HEK293 (cell line): ENCODE data around the gene ATG4B.

Experiments used
- CTCF ChIA-PET: fragments of 350-600 bp; formaldehyde crosslinking; extraction: SDS; loops from one replicate; lab custom pipeline; 2021; ENCODE audit warnings: antibody characterized with exemption; lab: Yijun Ruan, JAX
- POLR2A ChIA-PET: fragments of 300-600 bp; formaldehyde crosslinking; extraction: SDS; loops from one replicate; lab custom pipeline; 2020; ENCODE audit warnings: antibody characterized with exemption, inconsistent platforms; lab: Yijun Ruan, JAX
- H3K27ac ChIP-seq: fragments of 200-500 bp; sonication (Bioruptor generic); 2 replicates; pipeline ENCODE4 v1.5.1; 2014; ENCODE audit warnings: low read depth, low read length, control low read depth, inconsistent platforms; ENCODE audit errors: extremely low read depth
- H3K36me3 ChIP-seq, 2 experiments: fragments of 200-500 bp in 1 of 2; sonication (Bioruptor generic) in 1 of 2; 1 replicate in 1 of 2; 2 replicates in 1 of 2; pipeline ENCODE4 v1.5.1; 2014 to 2017; ENCODE audit warnings: inconsistent platforms in 2 of 2, low read length in 2 of 2; ENCODE audit not compliant: control insufficient read depth in 2 of 2, insufficient read depth in 1 of 2
- H3K4me1 ChIP-seq: fragments of 200-500 bp; sonication (Bioruptor generic); 2 replicates; pipeline ENCODE4 v1.5.1; 2014; ENCODE audit warnings: mild to moderate bottlenecking, low read length, inconsistent platforms; ENCODE audit not compliant: control insufficient read depth, insufficient read depth
- H3K4me3 ChIP-seq: 2 replicates; pipeline ENCODE4 v1.5.1; 2011; ENCODE audit warnings: low read depth, mild to moderate bottlenecking, control low read depth, low read length, moderate library complexity
- H3K9me3 ChIP-seq: fragments of 200-500 bp; sonication (Bioruptor generic); 2 replicates; pipeline ENCODE4 v1.5.1; 2014; ENCODE audit warnings: low read depth, low read length, inconsistent platforms; ENCODE audit not compliant: control insufficient read depth, insufficient read depth
- HOXC10 ChIP-seq: sonication (generic); formaldehyde crosslinking; IDR thresholded peaks from 2 replicates; pipeline ENCODE4 v1.8.1; 2023; ENCODE audit warnings: mild to moderate bottlenecking, missing genetic modification reagents
- YY1 ChIP-seq: fragments of 450-650 bp; formaldehyde crosslinking; IDR thresholded peaks from 2 replicates; pipeline ENCODE4 v1.5.1; 2018; ENCODE audit warnings: missing biosample characterization, missing genetic modification characterization
- ZBTB6 ChIP-seq: fragments of 450-650 bp; formaldehyde crosslinking; IDR thresholded peaks from 2 replicates; pipeline ENCODE4 v1.5.1; 2017; ENCODE audit warnings: missing biosample characterization, missing genetic modification characterization
- ZNF394 ChIP-seq: fragments of 450-650 bp; formaldehyde crosslinking; IDR thresholded peaks from 2 replicates; pipeline ENCODE4 v1.5.1; 2016; ENCODE audit warnings: missing biosample characterization, missing genetic modification characterization, mild to moderate bottlenecking, moderate library complexity, borderline replicate concordance
- ZNF449 ChIP-seq: fragments of 450-650 bp; formaldehyde crosslinking; IDR thresholded peaks from 2 replicates; pipeline ENCODE4 v1.5.1; 2017; ENCODE audit warnings: missing biosample characterization, mild to moderate bottlenecking, missing genetic modification characterization, moderate library complexity
- ZNF544 ChIP-seq: fragments of 450-650 bp; formaldehyde crosslinking; IDR thresholded peaks from 2 replicates; pipeline ENCODE4 v1.5.0; 2017; ENCODE audit warnings: missing biosample characterization, missing genetic modification characterization
- ZNF561 ChIP-seq: fragments of 450-650 bp; IDR thresholded peaks from 2 replicates; pipeline ENCODE4 v1.5.1; 2018; ENCODE audit warnings: missing biosample characterization, missing genetic modification characterization, borderline replicate concordance
- ZNF747 ChIP-seq: fragments of 450-650 bp; formaldehyde crosslinking; IDR thresholded peaks from 2 replicates; pipeline ENCODE4 v1.5.1; 2016; ENCODE audit warnings: missing biosample characterization, missing genetic modification characterization
- ZNF791 ChIP-seq: fragments of 450-650 bp; formaldehyde crosslinking; IDR thresholded peaks from 2 replicates; pipeline ENCODE4 v1.5.1; 2016; ENCODE audit warnings: missing biosample characterization, missing genetic modification characterization
- ZSCAN18 ChIP-seq: fragments of 450-650 bp; formaldehyde crosslinking; IDR thresholded peaks from 2 replicates; pipeline ENCODE4 v1.5.1; 2016; ENCODE audit warnings: missing biosample characterization, missing genetic modification characterization
- TF ChIP-seq, protein P1 (sequence below): fragments of 450-650 bp; IDR thresholded peaks from 2 replicates; pipeline ENCODE4 v1.5.1; 2018; ENCODE audit warnings: missing biosample characterization, mild to moderate bottlenecking, missing genetic modification characterization

Gene ATG4B

DNA sequence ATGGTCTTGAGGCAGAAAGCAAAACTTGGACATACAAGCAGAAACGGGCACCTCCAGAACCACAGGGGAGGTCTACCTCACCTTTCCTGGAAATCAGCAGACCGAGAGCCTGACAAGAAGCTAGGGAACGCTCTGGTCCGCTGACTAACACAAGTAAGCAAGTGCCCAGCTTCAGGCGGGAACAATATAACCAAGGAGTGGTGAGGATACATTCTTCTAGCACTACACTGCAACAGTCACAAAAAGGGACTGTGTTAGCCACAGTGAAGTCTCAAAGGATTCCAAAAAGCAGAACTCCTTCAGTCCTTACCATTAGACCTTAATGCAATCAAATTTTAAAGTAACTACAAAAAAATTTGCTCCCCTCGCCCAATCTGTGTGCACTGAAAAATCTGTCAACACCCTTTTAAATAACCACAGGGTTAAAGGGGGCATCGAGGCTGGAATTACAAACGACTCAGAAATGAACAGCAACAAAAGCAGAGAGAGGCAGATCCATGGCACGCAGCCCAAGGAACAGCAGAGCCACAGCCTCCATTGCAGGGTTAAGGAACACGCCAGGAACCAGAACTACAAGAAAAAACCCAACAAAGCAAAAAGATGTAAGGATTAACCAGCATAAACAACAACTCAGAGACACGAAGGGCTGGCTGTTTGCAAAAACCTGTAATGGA lies 7.6 kb upstream of the ATG4B start:
- no peak overlapping the region for H3K27ac ChIP-seq
- TF ChIP-seq ZSCAN18 (tag by site-specific recombination): no peak
- TF ChIP-seq ZNF561 (tag by site-specific recombination): peak; percentile 46; the same call in 1 of the 2 replicates
- no peak for TF ChIP-seq YY1
- no peaks in the 10 kb centered on the region for H3K9me3 ChIP-seq
- H3K4me1 ChIP-seq: no peaks in the 10 kb centered on the region; the same call in 1 of the 2 replicates
- no peak overlapping the region for H3K4me3 ChIP-seq
- ChIA-PET POLR2A (no interaction called here), CTCF (no interaction called here)
- H3K36me3 ChIP-seq: peaks cover 22 to 71% of the 10 kb centered on the region in 2 experiments; a peak in 2 of 3 replicates

DNA sequence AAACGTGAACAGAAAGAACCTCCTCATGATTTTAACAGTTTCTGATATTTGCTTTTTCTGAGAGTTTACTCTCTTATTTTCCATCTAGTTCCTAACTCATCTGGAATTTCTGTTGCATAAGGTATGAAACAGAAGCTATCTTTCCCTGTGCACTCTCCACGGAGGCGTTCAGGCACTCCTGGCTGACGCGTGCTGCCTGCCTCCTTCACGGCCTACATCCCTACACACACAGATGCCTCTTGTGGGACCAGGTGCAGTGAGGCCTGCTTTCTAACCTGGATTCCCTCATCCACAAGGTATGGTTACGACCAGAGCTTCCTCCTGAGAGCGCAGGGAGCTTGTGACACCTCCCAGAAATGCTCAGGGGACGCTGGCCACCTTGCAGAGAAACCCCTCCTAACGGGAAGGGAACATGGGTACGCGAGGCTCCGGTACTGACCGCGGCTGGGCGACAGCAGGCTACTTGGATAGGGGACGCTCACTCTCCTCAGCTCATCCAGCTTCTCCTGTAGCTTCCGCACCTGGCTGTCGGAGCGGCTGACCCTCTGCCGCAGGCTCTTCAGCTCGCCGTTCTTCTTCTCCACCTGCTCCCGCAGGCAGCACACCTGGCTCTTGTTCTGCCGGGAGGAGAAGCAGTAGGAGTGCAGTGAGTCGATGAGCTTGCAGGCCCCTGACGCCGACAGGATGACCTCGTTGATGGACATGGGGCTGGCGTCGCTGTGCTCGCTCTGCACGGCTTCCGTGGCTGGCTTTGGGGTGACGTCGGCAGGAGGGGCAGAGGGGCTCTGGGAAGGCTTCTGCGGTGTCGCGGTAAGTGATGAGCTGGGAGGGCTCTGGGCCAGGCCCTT lies 4.8 kb upstream of the ATG4B start:
- no peak overlapping the region for H3K4me3 ChIP-seq
- POLR2A ChIA-PET: no interaction called here
- peaks cover 22 to 68% of the 10 kb centered on the region in 2 experiments; a peak in 2 of 3 replicates for H3K36me3 ChIP-seq
- no peak overlapping the region for H3K27ac ChIP-seq
- H3K4me1 ChIP-seq: no peaks in the 10 kb centered on the region; the same call in 1 of the 2 replicates
- CTCF ChIA-PET: interaction anchor here (0.7 kb wide), 1 partner anchor 26 kb away, joined by 4 read pairs; no protein-coding TSS in a partner anchor
- no peak for TF ChIP-seq HOXC10 (CRISPR knock-in tag)
- no peak for TF ChIP-seq ZNF544 (tag by site-specific recombination)
- TF ChIP-seq, all 188 proteins: peak for 0
- H3K9me3 ChIP-seq: no peaks in the 10 kb centered on the region

DNA sequence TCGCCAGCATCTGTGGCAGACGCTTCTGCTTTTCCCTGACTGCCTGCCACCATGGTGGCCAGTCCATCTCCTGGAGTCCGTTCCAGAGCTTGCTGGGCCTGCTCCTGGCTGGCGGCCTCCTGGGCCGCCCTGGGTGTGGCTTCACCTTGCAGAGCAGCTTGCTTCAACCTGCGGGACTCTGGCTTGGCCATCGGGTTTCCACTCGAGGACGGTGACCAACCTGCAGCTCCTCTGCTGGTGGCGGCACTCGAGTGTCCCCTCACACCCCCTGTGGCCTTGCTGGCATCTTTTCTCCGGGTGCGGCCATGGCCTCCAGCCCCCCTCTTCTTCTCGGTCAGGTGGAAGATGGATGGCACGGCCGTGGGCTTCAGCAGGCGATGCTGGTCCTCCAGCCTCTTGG lies 3.9 kb upstream of the ATG4B start:
- POLR2A ChIA-PET: no interaction called here
- no peak overlapping the region for H3K27ac ChIP-seq
- no peaks in the 10 kb centered on the region for H3K9me3 ChIP-seq
- H3K4me1 ChIP-seq: no peaks in the 10 kb centered on the region; the same call in 1 of the 2 replicates
- no peak overlapping the region for H3K4me3 ChIP-seq
- TF ChIP-seq ZBTB6 (tag by site-specific recombination) (no peak), ZNF449 (tag by site-specific recombination) (no peak), ZNF791 (tag by site-specific recombination) (no peak), ZNF747 (tag by site-specific recombination) (no peak), ZNF394 (tag by site-specific recombination) (no peak)
- TF ChIP-seq, protein P1, sequence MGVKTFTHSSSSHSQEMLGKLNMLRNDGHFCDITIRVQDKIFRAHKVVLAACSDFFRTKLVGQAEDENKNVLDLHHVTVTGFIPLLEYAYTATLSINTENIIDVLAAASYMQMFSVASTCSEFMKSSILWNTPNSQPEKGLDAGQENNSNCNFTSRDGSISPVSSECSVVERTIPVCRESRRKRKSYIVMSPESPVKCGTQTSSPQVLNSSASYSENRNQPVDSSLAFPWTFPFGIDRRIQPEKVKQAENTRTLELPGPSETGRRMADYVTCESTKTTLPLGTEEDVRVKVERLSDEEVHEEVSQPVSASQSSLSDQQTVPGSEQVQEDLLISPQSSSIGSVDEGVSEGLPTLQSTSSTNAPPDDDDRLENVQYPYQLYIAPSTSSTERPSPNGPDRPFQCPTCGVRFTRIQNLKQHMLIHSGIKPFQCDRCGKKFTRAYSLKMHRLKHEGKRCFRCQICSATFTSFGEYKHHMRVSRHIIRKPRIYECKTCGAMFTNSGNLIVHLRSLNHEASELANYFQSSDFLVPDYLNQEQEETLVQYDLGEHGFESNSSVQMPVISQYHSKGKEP (tag by site-specific recombination): no peak
- TF ChIP-seq, all 188 proteins: peak for 0
- peaks cover 19 to 61% of the 10 kb centered on the region in 2 experiments; a peak in 2 of 3 replicates for H3K36me3 ChIP-seq
- CTCF ChIA-PET: interaction anchor here (0.7 to 0.8 kb wide), 2 partner anchors 9 to 25 kb away, joined by 4 read pairs; no protein-coding TSS in a partner anchor
